H9 (cell line): ENCODE data around the gene TMEM229A. TPM values are rescaled to one million over a fixed set of nuclear protein-coding genes. Genes with fewer than 3 reads are reported as not detected.

Experiments
- DNase-seq: peaks from one replicate; pipeline ENCODE4 v3.0.0-alpha.2; 2017
- H2AFZ ChIP-seq: one replicate; pipeline ENCODE4 v1.6.1; 2013; ENCODE audit warnings: mild to moderate bottlenecking, low read length, control low read depth, moderate library complexity
- H2AK5ac ChIP-seq: 2 replicates; pipeline ENCODE4 v1.6.1; 2013; ENCODE audit warnings: low read length, control low read depth, mixed read lengths; ENCODE audit not compliant: insufficient read length
- H2BK120ac ChIP-seq: one replicate; pipeline ENCODE4 v1.6.1; 2013; ENCODE audit warnings: low read depth, mild to moderate bottlenecking, low read length, control low read depth, inconsistent platforms; ENCODE audit not compliant: poor library complexity, severe bottlenecking
- H2BK12ac ChIP-seq: 2 replicates; pipeline ENCODE4 v1.6.1; 2013; ENCODE audit warnings: low read length, control low read depth, mixed read lengths, low read depth; ENCODE audit not compliant: insufficient read length
- H2BK15ac ChIP-seq: 2 replicates; pipeline ENCODE4 v1.6.1; 2013; ENCODE audit warnings: low read depth, low read length, control low read depth
- H2BK20ac ChIP-seq: one replicate; pipeline ENCODE4 v1.6.1; 2013; ENCODE audit warnings: low read depth, mild to moderate bottlenecking, low read length, control low read depth, inconsistent platforms; ENCODE audit not compliant: poor library complexity, severe bottlenecking
- H2BK5ac ChIP-seq: 2 replicates; pipeline ENCODE4 v1.6.1; 2013; ENCODE audit warnings: low read length, control low read depth, mixed read lengths; ENCODE audit not compliant: insufficient read length
- H3K14ac ChIP-seq: 2 replicates; pipeline ENCODE4 v1.6.1; 2013; ENCODE audit warnings: low read length, control low read depth; ENCODE audit not compliant: insufficient read depth
- H3K18ac ChIP-seq: 2 replicates; pipeline ENCODE4 v1.6.1; 2013; ENCODE audit warnings: low read depth, mild to moderate bottlenecking, mixed read lengths, low read length, control low read depth; ENCODE audit not compliant: insufficient read length
- H3K23ac ChIP-seq: 2 replicates; pipeline ENCODE4 v1.6.1; 2013; ENCODE audit warnings: low read length, control low read depth, mixed read lengths, low read depth; ENCODE audit not compliant: insufficient read length
- H3K23me2 ChIP-seq: 2 replicates; pipeline ENCODE4 v1.6.1; 2013; ENCODE audit warnings: low read depth, mild to moderate bottlenecking, mixed read lengths, low read length, control low read depth; ENCODE audit not compliant: insufficient read length, poor library complexity, severe bottlenecking
- H3K27ac ChIP-seq: 2 replicates; pipeline ENCODE4 v1.5.1; 2013; ENCODE audit warnings: low read length, control low read depth, mixed read lengths, low read depth; ENCODE audit not compliant: insufficient read length
- H3K27me3 ChIP-seq: 2 replicates; pipeline ENCODE4 v1.6.1; 2013; ENCODE audit warnings: low read length, control low read depth, inconsistent platforms; ENCODE audit not compliant: insufficient read depth
- H3K4ac ChIP-seq: 2 replicates; pipeline ENCODE4 v1.6.1; 2013; ENCODE audit warnings: low read depth, mild to moderate bottlenecking, control low read depth, inconsistent platforms, low read length, moderate library complexity
- H3K4me1 ChIP-seq: 2 replicates; pipeline ENCODE4 v1.6.1; 2013; ENCODE audit warnings: low read length, control low read depth, inconsistent platforms; ENCODE audit not compliant: insufficient read depth
- H3K4me2 ChIP-seq: 2 replicates; pipeline ENCODE4 v1.6.1; 2013; ENCODE audit warnings: low read length, control low read depth, mixed read lengths; ENCODE audit not compliant: insufficient read length, insufficient read depth
- H3K56ac ChIP-seq: 2 replicates; pipeline ENCODE4 v1.6.1; 2013; ENCODE audit warnings: low read depth, mild to moderate bottlenecking, mixed read lengths, low read length, control low read depth; ENCODE audit not compliant: insufficient read length
- H3K79me1 ChIP-seq: 2 replicates; pipeline ENCODE4 v1.6.1; 2013; ENCODE audit warnings: low read depth, mild to moderate bottlenecking, moderate library complexity, low read length, control low read depth, inconsistent platforms; ENCODE audit not compliant: insufficient read depth, poor library complexity, severe bottlenecking
- H3K79me2 ChIP-seq: 2 replicates; pipeline ENCODE4 v1.6.1; 2013; ENCODE audit warnings: low read length, control low read depth, inconsistent platforms; ENCODE audit not compliant: insufficient read depth
- H3K9ac ChIP-seq: 2 replicates; pipeline ENCODE4 v1.6.1; 2013; ENCODE audit warnings: low read length, control low read depth, mixed read lengths; ENCODE audit not compliant: insufficient read length; ENCODE audit errors: extremely low read depth
- H3K9me3 ChIP-seq: one replicate; pipeline ENCODE4 v1.6.1; 2013; ENCODE audit warnings: low read depth, low read length, inconsistent platforms; ENCODE audit not compliant: control insufficient read depth
- H3T11ph ChIP-seq: one replicate; pipeline ENCODE4 v1.6.1; 2013; ENCODE audit warnings: mild to moderate bottlenecking, low read length, control low read depth, inconsistent platforms
- H4K20me1 ChIP-seq: one replicate; pipeline ENCODE4 v1.6.1; 2013; ENCODE audit not compliant: control insufficient read depth, insufficient read length, insufficient read depth
- H4K5ac ChIP-seq: 2 replicates; pipeline ENCODE4 v1.6.1; 2013; ENCODE audit warnings: low read depth, mild to moderate bottlenecking, mixed read lengths, low read length, control low read depth; ENCODE audit not compliant: insufficient read length
- H4K8ac ChIP-seq: replicated peaks from 2 replicates; pipeline ENCODE4 v1.6.1; 2013; ENCODE audit warnings: low read length, control low read depth, mixed read lengths, low read depth; ENCODE audit not compliant: insufficient read length
- H4K91ac ChIP-seq: 2 replicates; pipeline ENCODE4 v1.6.1; 2013; ENCODE audit warnings: low read depth, mild to moderate bottlenecking, moderate library complexity, mixed read lengths, low read length, control low read depth; ENCODE audit not compliant: insufficient read length
- H3K27ac Mint-ChIP-seq, 3 experiments: 2 replicates in 2 of 3; 3 replicates in 1 of 3; pipeline ENCODE4 v1.8.0; 2020 to 2021; ENCODE audit warnings: mixed read lengths in 3 of 3, mild to moderate bottlenecking in 1 of 3, moderate library complexity in 1 of 3
- H3K27me3 Mint-ChIP-seq: 2 replicates; pipeline ENCODE4 v1.8.0; 2021; ENCODE audit warnings: low read depth, mild to moderate bottlenecking, moderate library complexity, mixed read lengths
- H3K36me3 Mint-ChIP-seq, 3 experiments: 2 replicates in 2 of 3; 3 replicates in 1 of 3; pipeline ENCODE4 v1.8.0; 2020 to 2021; ENCODE audit warnings: low read depth in 3 of 3, mixed read lengths in 3 of 3; ENCODE audit not compliant: insufficient read depth in 1 of 3
- H3K4me1 Mint-ChIP-seq, 2 experiments: 2 replicates each; pipeline ENCODE4 v1.8.0; 2020; ENCODE audit warnings: mixed read lengths in 2 of 2
- H3K4me3 Mint-ChIP-seq, 2 experiments: 2 replicates in 1 of 2; 3 replicates in 1 of 2; pipeline ENCODE4 v1.8.0; 2020 to 2021; ENCODE audit warnings: mild to moderate bottlenecking in 2 of 2, mixed read lengths in 2 of 2, moderate library complexity in 1 of 2
- H3K9me3 Mint-ChIP-seq, 2 experiments: 2 replicates in 1 of 2; 3 replicates in 1 of 2; pipeline ENCODE4 v1.8.0; 2020; ENCODE audit warnings: mild to moderate bottlenecking in 2 of 2, mixed read lengths in 2 of 2, moderate library complexity in 1 of 2
- WGBS: extraction: QIAGEN DNeasy Blood & Tissue Kit; methylation state at CpG from one replicate; pipeline ENCODE4 v1.1.7; 2013; ENCODE audit warnings: missing lambda C conversion rate, low lambda C conversion rate, mixed read lengths; ENCODE audit not compliant: insufficient read length; ENCODE audit errors: extremely low coverage; 5-methylcytosine and 5-hydroxymethylcytosine counted together
- total RNA-seq: library from RNA; stranded (reverse); gene quantifications from 2 replicates; pipeline ENCODE4 v1.2.1, GENCODE V29; 2021
- TF ChIP-seq, protein P1 (sequence below): fragments of 200-600 bp; sonication (generic); conservative IDR thresholded peaks from 3 replicates; pipeline ENCODE4 v1.8.0; 2021; ENCODE audit warnings: antibody characterized with exemption, mild to moderate bottlenecking

The TMEM229A gene
- total RNA-seq, 1 experiment from 2014 or later: 0.37 TPM

DNA sequence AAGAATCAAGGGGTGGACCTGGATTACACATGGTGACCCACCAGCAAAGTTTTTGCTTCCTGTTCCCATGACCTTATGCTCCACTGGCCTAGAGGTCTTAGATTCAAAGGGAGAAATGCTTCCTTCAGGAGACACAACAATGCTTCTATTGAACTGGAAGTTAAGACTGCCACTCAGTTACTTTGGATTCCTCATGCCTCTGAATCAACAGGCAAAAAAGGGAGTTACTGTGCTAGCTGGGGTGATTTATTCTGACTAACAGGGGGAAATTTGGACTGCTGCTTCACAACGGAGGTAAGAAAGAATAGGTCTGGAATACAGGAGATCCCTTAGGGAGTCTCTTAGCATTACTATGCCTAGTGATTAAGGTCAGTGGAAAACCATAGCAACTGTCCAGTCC lies 10.3 kb downstream of the TMEM229A start:
- Mint-ChIP-seq H3K4me1 (peaks cover 6 to 7% of the 10 kb centered on the region in 2 experiments), H3K9me3 (no peaks in the 10 kb centered on the region), H3K36me3 (no peaks in the 10 kb centered on the region), H3K27me3 (no peaks in the 10 kb centered on the region), H3K27ac (peak overlapping the region in 2 of 3 experiments; percentile 5 to 75; a peak in 2 of 7 replicates), H3K4me3 (no peak overlapping the region)
- Histone ChIP-seq H4K91ac (no peak overlapping the region), H3K4me1 (no peaks in the 10 kb centered on the region), H2BK20ac (no peak overlapping the region), H2BK120ac (no peak overlapping the region), H3K4me2 (no peak overlapping the region), H3K4ac (no peak overlapping the region), H3K27me3 (no peaks in the 10 kb centered on the region), H3K23ac (no peak overlapping the region), H3K23me2 (no peaks in the 10 kb centered on the region), H3K79me1 (no peaks in the 10 kb centered on the region), H3K9ac (no peak overlapping the region), H2BK12ac (no peak overlapping the region), H2BK15ac (no peak overlapping the region), H3K18ac (no peak overlapping the region), H3K56ac (no peak overlapping the region), H2AK5ac (no peak overlapping the region), H2BK5ac (no peak overlapping the region), H3K27ac (no peak overlapping the region), H3K9me3 (no peaks in the 10 kb centered on the region), H4K20me1 (no peaks in the 10 kb centered on the region), H3K14ac (no peak overlapping the region), H4K5ac (no peak overlapping the region), H2AFZ (no peak overlapping the region), H3T11ph (no peak overlapping the region), H3K79me2 (no peaks in the 10 kb centered on the region), H4K8ac (no peak overlapping the region)
- DNase-seq: no peak
- TF ChIP-seq, protein P1, sequence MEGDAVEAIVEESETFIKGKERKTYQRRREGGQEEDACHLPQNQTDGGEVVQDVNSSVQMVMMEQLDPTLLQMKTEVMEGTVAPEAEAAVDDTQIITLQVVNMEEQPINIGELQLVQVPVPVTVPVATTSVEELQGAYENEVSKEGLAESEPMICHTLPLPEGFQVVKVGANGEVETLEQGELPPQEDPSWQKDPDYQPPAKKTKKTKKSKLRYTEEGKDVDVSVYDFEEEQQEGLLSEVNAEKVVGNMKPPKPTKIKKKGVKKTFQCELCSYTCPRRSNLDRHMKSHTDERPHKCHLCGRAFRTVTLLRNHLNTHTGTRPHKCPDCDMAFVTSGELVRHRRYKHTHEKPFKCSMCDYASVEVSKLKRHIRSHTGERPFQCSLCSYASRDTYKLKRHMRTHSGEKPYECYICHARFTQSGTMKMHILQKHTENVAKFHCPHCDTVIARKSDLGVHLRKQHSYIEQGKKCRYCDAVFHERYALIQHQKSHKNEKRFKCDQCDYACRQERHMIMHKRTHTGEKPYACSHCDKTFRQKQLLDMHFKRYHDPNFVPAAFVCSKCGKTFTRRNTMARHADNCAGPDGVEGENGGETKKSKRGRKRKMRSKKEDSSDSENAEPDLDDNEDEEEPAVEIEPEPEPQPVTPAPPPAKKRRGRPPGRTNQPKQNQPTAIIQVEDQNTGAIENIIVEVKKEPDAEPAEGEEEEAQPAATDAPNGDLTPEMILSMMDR: no peak
- no CpG with 5 or more reads among the region's 1 CpG for WGBS
